GM12878 (cell line): ENCODE results near the gene NDRG4. TPM values are rescaled to one million over a fixed set of nuclear protein-coding genes. Genes with fewer than 3 reads are reported as not detected.

Source experiments
- ATF7 ChIP-seq: fragments of 450-650 bp; IDR thresholded peaks from 2 replicates; pipeline ENCODE4 v1.6.1; 2016; ENCODE audit warnings: low read depth, mild to moderate bottlenecking
- CHD2 ChIP-seq: IDR thresholded peaks from 2 replicates; pipeline ENCODE4 v1.6.1; 2011; ENCODE audit warnings: low read depth, low read length, improper control_type of control experiment, borderline replicate concordance
- EP300 ChIP-seq, 2 experiments: fragments of 150-350 bp in 1 of 2; IDR thresholded peaks; 2 replicates each; pipeline ENCODE4 v1.6.1; 2011 to 2012; ENCODE audit warnings: low read depth in 2 of 2, low read length in 2 of 2, borderline replicate concordance in 1 of 2, improper control_type of control experiment in 1 of 2, inconsistent platforms in 1 of 2; ENCODE audit not compliant: control insufficient read depth in 1 of 2
- ESRRA ChIP-seq: IDR thresholded peaks from 2 replicates; pipeline ENCODE4 v1.6.1; 2012; ENCODE audit warnings: mild to moderate bottlenecking, low read length, improper control_type of control experiment
- FOXM1 ChIP-seq: IDR thresholded peaks from 2 replicates; pipeline ENCODE4 v1.6.1; 2012; ENCODE audit warnings: low read depth, mild to moderate bottlenecking, inconsistent platforms, low read length, moderate library complexity
- GATAD2B ChIP-seq: fragments of 450-650 bp; conservative IDR thresholded peaks from 2 replicates; pipeline ENCODE4 v1.6.1; 2017; ENCODE audit warnings: low read depth, mild to moderate bottlenecking, moderate library complexity
- HDGF ChIP-seq: fragments of 450-650 bp; IDR thresholded peaks from 2 replicates; pipeline ENCODE4 v1.6.1; 2016; ENCODE audit warnings: antibody characterized with exemption
- NFYA ChIP-seq: IDR thresholded peaks from 2 replicates; pipeline ENCODE4 v1.6.1; 2011; ENCODE audit warnings: low read depth, mild to moderate bottlenecking, low read length, improper control_type of control experiment, borderline replicate concordance
- NFYB ChIP-seq: IDR thresholded peaks from 2 replicates; pipeline ENCODE4 v1.6.1; 2011; ENCODE audit warnings: low read depth, mild to moderate bottlenecking, low read length, improper control_type of control experiment, moderate library complexity; ENCODE audit not compliant: insufficient read depth
- PRDM15 ChIP-seq: fragments of 450-650 bp; formaldehyde crosslinking; IDR thresholded peaks from 2 replicates; pipeline ENCODE4 v1.4.0; 2020; ENCODE audit warnings: mild to moderate bottlenecking, moderate library complexity
- RCOR1 ChIP-seq: conservative IDR thresholded peaks from 2 replicates; pipeline ENCODE4 v1.6.1; 2012; ENCODE audit warnings: low read depth, low read length, improper control_type of control experiment
- RELB ChIP-seq: fragments of 450-650 bp; IDR thresholded peaks from 2 replicates; pipeline ENCODE4 v1.6.1; 2017; ENCODE audit warnings: low read depth, mild to moderate bottlenecking, moderate library complexity
- RFX5 ChIP-seq: IDR thresholded peaks from 2 replicates; pipeline ENCODE4 v1.6.1; 2011; ENCODE audit warnings: low read depth, low read length, improper control_type of control experiment
- STAT1 ChIP-seq: fragments of 450-650 bp; conservative IDR thresholded peaks from 2 replicates; pipeline ENCODE4 v1.6.1; 2014; ENCODE audit warnings: antibody characterized with exemption, mild to moderate bottlenecking
- USF1 ChIP-seq: IDR thresholded peaks from 2 replicates; pipeline ENCODE4 v1.6.1; 2011; ENCODE audit warnings: borderline replicate concordance, low read depth, mild to moderate bottlenecking, moderate library complexity, mixed read lengths, low read length; ENCODE audit not compliant: insufficient read depth; ENCODE audit errors: extremely low read length
- ZBTB4 ChIP-seq: fragments of 450-650 bp; formaldehyde crosslinking; IDR thresholded peaks from 2 replicates; pipeline ENCODE4 v1.4.0; 2022; ENCODE audit warnings: mild to moderate bottlenecking, moderate library complexity
- polyA plus RNA-seq, 11 experiments: library from polyadenylated mRNA; depleted of rRNA in 4 of 11; unstranded in 6 of 11; stranded (reverse) in 5 of 11; fragments of >200 nt; fragmentation: Nextera tagmentation in 4 of 11; fragmentation: Illumina TruSeq in 1 of 11; extraction: Ambion mirVana in 4 of 11; extraction: Trizol in 1 of 11; gene quantifications; 1 replicate in 1 of 11; 2 replicates in 10 of 11; pipeline versions ENCODE4 v1.2.1 to v1.2.3, GENCODE V29; 2011 to 2016; ENCODE audit warnings: inconsistent platforms in 2 of 11, missing spikeins in 2 of 11, low read depth in 1 of 11
- total RNA-seq, 4 experiments: library from RNA; depleted of rRNA in 3 of 4; stranded (reverse); fragments of >200 nt in 3 of 4; fragmentation: Illumina TruSeq in 1 of 4; extraction: Trizol in 1 of 4; gene quantifications; 2 replicates each; pipeline versions ENCODE4 v1.2.1 to v1.2.3, GENCODE V29; 2013 to 2021

The NDRG4 gene
- total and polyA plus RNA-seq, 10 of the 15 experiments (the other 5 are each of a cell fraction or from before 2014, with no cell fraction given) = 0.33 to 3.8 (median 2.5) TPM

GRCh38 chr16:58518083-58518979, 18.4 kb downstream of the NDRG4 start (continued):
- no peak for TF ChIP-seq ZBTB4
- TF ChIP-seq NFYA = no peak
- peak; percentile 56 for TF ChIP-seq RELB
- no peak for TF ChIP-seq STAT1
- peak; percentile 60; the same call in 1 of the 2 replicates for TF ChIP-seq FOXM1
- no peak for TF ChIP-seq NFYB
- no peak for TF ChIP-seq EP300 (IDR thresholded peaks at IDR 0.05; ENCODE audit: borderline replicate concordance in 1 of 2, control insufficient read depth in 1 of 2, low read depth in 2 of 2, low read length in 2 of 2)
- TF ChIP-seq USF1 = no peak
- no peak for TF ChIP-seq RCOR1
- TF ChIP-seq CHD2 = no peak
- no peak for TF ChIP-seq RFX5
- no peak for TF ChIP-seq GATAD2B
- 0 out of 2 replicates have a peak, but pooled peaks have one; percentile 13 for TF ChIP-seq ATF7
- TF ChIP-seq PRDM15 = no peak
- no peak for TF ChIP-seq ESRRA
- TF ChIP-seq HDGF = no peak
